ENCODE data around the gene MYO3A. TPM values are rescaled to one million over a fixed set of nuclear protein-coding genes. Genes with fewer than 3 reads are reported as not detected.

Gene MYO3A
- total RNA-seq, 2 donors from 2014 or later = 33.9 to 37.6 TPM

GRCh38 chr10:26254616-26255015, 320.6 kb downstream of the MYO3A start:
- TF ChIP-seq CTCF (conservative IDR thresholded peaks at IDR 0.05) = no peak
- no peak overlapping the region for H3K4me3 Mint-ChIP-seq
- no peaks in the 10 kb centered on the region for H3K4me1 Mint-ChIP-seq
- H3K27me3 Mint-ChIP-seq (ENCODE audit: insufficient read depth) = peaks cover 3% of the 10 kb centered on the region
- Histone ChIP-seq H3K4me3 (ENCODE audit: low read length) (no peak overlapping the region), H3K27ac (ENCODE audit: low read depth, low read length) (no peak overlapping the region), H3K27me3 (ENCODE audit: control insufficient read depth, insufficient read depth, low read length, poor library complexity, severe bottlenecking) (no peaks in the 10 kb centered on the region), H3K36me3 (ENCODE audit: control insufficient read depth, insufficient read depth, low read length) (no peaks in the 10 kb centered on the region), H3K9ac (ENCODE audit: extremely low read depth, low read length, poor library complexity, severe bottlenecking) (no peak overlapping the region), H3K4me1 (ENCODE audit: control insufficient read depth, insufficient read depth, low read length) (no peaks in the 10 kb centered on the region), H3K9me3 (ENCODE audit: control insufficient read depth, low read length) (no peaks in the 10 kb centered on the region)
- WGBS, 2 experiments (ENCODE audit: insufficient coverage in 1 of 2, insufficient read length in 1 of 2) = 89 to 92% methylated on average over 7 of the region's 7 CpGs
- no peak overlapping the region for H3K27ac Mint-ChIP-seq
- no peaks in the 10 kb centered on the region for H3K36me3 Mint-ChIP-seq (ENCODE audit: low read depth)
- no peak for DNase-seq
- H3K9me3 Mint-ChIP-seq = no peaks in the 10 kb centered on the region

DNA sequence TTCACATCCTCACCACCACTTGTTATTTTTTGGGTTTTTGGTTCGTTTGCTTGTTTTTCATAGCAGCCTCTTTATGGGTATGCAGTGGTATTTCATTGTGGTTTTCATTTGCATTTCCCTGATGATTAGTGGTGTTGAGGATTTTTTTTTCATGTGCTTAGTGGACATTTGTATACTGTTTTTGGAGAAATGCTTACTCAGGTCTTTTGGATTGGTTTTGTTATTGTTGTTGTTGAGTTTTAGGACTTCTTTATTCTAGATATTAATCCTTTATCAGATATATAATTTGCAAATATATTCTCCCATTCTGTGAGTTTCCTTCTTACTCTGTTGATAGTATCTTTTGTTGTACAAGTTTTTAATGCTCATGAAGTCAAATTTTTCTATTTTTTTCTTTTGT, 325.3 kb downstream of the MYO3A start:
- Histone ChIP-seq H3K36me3 (ENCODE audit: control insufficient read depth, insufficient read depth, low read length) (no peaks in the 10 kb centered on the region), H3K27me3 (ENCODE audit: control insufficient read depth, insufficient read depth, low read length, poor library complexity, severe bottlenecking) (no peaks in the 10 kb centered on the region), H3K9me3 (ENCODE audit: control insufficient read depth, low read length) (no peaks in the 10 kb centered on the region), H3K27ac (ENCODE audit: low read depth, low read length) (no peak overlapping the region), H3K4me3 (ENCODE audit: low read length) (no peak overlapping the region), H3K9ac (ENCODE audit: extremely low read depth, low read length, poor library complexity, severe bottlenecking) (no peak overlapping the region), H3K4me1 (ENCODE audit: control insufficient read depth, insufficient read depth, low read length) (no peaks in the 10 kb centered on the region)
- no peak for TF ChIP-seq CTCF (conservative IDR thresholded peaks at IDR 0.05)
- DNase-seq = no peak
- peaks cover 3% of the 10 kb centered on the region for H3K27me3 Mint-ChIP-seq (ENCODE audit: insufficient read depth)
- no peaks in the 10 kb centered on the region for H3K4me1 Mint-ChIP-seq
- no peaks in the 10 kb centered on the region for H3K9me3 Mint-ChIP-seq
- H3K4me3 Mint-ChIP-seq = no peak overlapping the region
- 69% methylated on average over 1 of the region's 1 CpG; no CpG with 5 or more reads in 1 of the 2 experiments for WGBS, 2 experiments (ENCODE audit: insufficient coverage in 1 of 2, insufficient read length in 1 of 2)
- H3K27ac Mint-ChIP-seq = no peak overlapping the region
- no peaks in the 10 kb centered on the region for H3K36me3 Mint-ChIP-seq (ENCODE audit: low read depth)

Data from endodermal cell (in vitro differentiated cells).